GM10248 (cell line): ENCODE measurements around the gene EPHA8.

Experiments used
- CTCF ChIA-PET: fragments of 300-600 bp; sonication (Branson Sonifier 250); formaldehyde crosslinking; extraction: SDS; loops from one replicate; lab custom pipeline; 2021; ENCODE audit warnings: antibody characterized with exemption; lab: Yijun Ruan, JAX
- POLR2A ChIA-PET: fragments of 350-650 bp; sonication (Branson Sonifier 250); formaldehyde crosslinking; extraction: SDS; loops from one replicate; lab custom pipeline; 2020; ENCODE audit warnings: antibody characterized with exemption; lab: Yijun Ruan, JAX
- DNase-seq: peaks from one replicate; pipeline ENCODE4 v3.0.0; 2012; ENCODE audit errors: extremely low spot score
- TF ChIP-seq, protein P1 (sequence below): IDR thresholded peaks from 2 replicates; pipeline ENCODE4 v1.5.1; 2012; ENCODE audit warnings: mild to moderate bottlenecking, low read depth; ENCODE audit errors: extremely low read depth, missing control alignments, control extremely low read depth

The EPHA8 gene

DNA sequence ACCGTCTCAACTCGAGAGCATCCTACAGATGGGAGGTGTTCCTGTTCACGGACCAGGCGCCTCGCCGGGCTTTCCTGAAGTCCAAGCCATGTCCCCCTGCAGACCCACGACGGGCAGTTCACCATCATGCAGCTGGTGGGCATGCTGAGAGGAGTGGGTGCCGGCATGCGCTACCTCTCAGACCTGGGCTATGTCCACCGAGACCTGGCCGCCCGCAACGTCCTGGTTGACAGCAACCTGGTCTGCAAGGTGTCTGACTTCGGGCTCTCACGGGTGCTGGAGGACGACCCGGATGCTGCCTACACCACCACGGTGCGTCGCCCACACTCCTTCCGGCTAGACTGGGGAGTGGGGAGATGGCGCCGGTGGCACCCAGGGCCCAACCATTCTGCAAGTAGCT lies 35.4 kb downstream of the EPHA8 start:
- CTCF ChIA-PET, result no interaction called here
- no peak for DNase-seq
- POLR2A ChIA-PET, result no interaction called here
- TF ChIP-seq, protein P1, sequence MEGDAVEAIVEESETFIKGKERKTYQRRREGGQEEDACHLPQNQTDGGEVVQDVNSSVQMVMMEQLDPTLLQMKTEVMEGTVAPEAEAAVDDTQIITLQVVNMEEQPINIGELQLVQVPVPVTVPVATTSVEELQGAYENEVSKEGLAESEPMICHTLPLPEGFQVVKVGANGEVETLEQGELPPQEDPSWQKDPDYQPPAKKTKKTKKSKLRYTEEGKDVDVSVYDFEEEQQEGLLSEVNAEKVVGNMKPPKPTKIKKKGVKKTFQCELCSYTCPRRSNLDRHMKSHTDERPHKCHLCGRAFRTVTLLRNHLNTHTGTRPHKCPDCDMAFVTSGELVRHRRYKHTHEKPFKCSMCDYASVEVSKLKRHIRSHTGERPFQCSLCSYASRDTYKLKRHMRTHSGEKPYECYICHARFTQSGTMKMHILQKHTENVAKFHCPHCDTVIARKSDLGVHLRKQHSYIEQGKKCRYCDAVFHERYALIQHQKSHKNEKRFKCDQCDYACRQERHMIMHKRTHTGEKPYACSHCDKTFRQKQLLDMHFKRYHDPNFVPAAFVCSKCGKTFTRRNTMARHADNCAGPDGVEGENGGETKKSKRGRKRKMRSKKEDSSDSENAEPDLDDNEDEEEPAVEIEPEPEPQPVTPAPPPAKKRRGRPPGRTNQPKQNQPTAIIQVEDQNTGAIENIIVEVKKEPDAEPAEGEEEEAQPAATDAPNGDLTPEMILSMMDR, result no peak

DNA sequence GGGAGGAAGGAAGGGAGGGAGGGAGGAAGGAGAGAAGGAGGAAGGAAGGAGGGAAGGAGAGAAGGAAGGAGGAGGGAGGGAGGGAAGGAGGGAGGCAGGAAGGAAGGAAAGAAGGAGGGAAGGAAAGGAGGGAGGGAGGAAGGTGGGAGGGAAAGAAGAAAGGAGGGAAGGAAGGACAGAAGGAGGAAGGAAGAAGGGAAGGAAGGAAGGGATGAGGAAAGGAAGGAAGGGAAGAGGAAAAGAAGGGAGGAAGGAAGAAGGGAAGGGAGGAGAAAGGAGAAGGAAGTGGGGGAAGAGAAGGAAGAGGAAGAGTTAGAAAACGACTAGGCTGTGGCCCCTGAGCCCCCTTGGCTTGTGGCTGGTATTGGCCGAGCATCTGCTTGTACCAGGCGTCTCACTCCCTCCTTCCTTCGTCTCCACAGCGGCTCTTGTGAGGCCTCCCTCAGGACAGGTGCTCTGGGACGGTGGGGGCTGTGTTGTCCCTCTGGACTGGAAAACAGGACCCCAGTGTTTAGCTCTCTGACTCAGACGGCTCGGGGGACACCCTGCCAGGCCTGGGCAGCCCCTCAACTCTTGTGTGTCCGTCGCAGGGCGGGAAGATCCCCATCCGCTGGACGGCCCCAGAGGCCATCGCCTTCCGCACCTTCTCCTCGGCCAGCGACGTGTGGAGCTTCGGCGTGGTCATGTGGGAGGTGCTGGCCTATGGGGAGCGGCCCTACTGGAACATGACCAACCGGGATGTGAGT lies 37.0 kb downstream of the EPHA8 start:
- POLR2A ChIA-PET, result no interaction called here
- TF ChIP-seq, protein P1, result no peak
- CTCF ChIA-PET, result no interaction called here
- no peak for DNase-seq

DNA sequence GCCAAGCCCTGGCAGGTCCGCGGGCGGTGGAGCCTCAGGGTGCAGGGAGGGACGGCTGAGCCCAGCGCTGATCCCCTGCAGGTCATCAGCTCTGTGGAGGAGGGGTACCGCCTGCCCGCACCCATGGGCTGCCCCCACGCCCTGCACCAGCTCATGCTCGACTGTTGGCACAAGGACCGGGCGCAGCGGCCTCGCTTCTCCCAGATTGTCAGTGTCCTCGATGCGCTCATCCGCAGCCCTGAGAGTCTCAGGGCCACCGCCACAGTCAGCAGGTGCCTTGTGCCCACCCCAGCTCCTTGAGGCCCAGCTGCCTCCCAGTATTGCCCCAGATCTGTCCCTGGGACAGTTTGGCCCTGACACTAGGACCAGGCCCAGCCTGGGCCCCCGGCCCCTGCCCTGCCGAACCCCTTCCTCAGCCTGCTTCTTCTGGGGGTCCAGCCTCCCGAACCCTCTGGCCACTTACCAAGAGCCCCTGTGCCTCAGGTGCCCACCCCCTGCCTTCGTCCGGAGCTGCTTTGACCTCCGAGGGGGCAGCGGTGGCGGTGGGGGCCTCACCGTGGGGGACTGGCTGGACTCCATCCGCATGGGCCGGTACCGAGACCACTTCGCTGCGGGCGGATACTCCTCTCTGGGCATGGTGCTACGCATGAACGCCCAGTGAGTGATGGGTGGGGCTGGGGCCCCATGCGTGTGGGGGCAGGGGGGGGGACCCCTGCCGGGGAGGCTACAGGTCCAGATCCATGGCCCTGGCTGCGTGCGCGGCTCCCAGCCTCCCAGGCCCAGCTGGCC lies 37.7 kb downstream of the EPHA8 start:
- POLR2A ChIA-PET, result no interaction called here
- TF ChIP-seq, protein P1, result no peak
- CTCF ChIA-PET, result no interaction called here
- no peak for DNase-seq

DNA sequence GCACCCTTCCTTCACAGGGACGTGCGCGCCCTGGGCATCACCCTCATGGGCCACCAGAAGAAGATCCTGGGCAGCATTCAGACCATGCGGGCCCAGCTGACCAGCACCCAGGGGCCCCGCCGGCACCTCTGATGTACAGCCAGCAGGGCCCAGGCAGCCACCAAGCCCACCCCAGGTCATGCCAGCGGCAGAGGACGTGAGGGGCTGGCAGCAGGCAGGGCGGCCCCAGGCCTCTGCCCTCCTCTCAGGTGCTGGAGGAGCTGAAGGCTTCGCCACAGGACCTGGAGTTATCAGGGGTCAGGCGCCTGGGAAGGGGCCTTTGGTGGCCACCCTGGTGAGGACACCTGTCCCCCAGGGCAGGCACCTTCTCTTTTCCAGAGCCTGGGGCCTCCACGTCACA lies 38.3 kb downstream of the EPHA8 start:
- TF ChIP-seq, protein P1, result no peak
- no peak for DNase-seq
- CTCF ChIA-PET, result no interaction called here
- POLR2A ChIA-PET, result no interaction called here

DNA sequence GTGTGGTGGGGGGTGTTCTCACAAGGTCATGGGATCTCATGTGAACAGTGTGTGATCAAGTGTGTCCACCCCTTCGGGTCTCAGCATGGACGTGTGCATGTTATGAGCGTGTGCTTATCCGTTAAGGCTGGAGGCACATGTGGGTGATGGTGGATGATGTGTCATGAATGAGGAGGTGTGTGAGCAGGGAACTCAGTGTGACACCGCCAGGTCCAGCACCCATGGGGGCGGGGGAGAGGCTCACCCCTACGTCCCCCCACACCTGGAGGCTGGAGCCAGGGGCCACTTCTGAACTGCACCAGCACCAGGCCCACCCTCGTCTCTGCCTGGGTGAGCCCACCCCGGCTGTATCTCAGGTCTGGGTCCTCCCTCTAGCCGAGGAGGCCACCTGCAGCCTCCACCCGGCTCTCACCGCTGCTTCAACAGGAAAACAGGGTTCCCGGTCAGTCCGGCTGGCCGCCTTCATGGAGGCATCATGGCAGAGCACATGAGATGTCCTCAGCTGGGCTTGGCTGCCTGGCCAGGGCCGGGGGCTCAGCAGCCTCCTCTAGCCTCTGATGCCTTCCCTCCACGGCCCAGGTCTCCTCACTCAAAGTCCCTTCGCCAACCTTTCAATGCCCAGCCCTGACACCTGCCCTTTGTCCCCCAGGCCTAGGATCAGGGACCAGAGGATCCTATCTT lies 38.9 kb downstream of the EPHA8 start:
- CTCF ChIA-PET, result no interaction called here

DNA sequence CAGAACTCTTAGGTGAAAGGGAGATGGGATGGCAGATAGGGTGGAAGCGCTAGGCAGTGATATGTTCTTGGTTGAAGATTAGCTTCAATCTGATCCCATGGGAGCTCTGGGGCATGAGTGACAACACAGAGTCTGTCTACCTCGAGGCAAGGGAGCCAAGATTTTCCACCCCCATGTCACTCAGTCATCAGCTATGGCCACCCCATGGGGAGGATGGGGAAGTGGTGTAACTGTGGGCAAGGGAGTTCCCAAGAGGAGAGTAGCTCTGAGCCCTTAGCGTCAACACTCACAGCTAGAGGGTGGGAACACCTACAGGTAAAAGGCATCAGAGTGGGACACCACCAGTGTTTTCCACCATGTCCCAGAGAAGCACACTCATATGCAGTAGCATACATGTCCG lies 42.9 kb downstream of the EPHA8 start:
- POLR2A ChIA-PET, result no interaction called here
- TF ChIP-seq, protein P1, result no peak
- CTCF ChIA-PET, result interaction anchor here (1.2 to 1.6 kb wide), 2 partner anchors 10 to 36 kb away, joined by 4 read pairs; no protein-coding TSS in a partner anchor

More for the DNA sequence above, 38.9 kb downstream of the EPHA8 start:
- POLR2A ChIA-PET, result no interaction called here
- TF ChIP-seq, protein P1, result no peak
- DNase-seq, result no peak

More for the DNA sequence above, 42.9 kb downstream of the EPHA8 start:
- DNase-seq, result no peak
